Stomach smooth muscle (tissue), 2 donors: ENCODE results near the gene C1orf74.

Experiments used
- H3K27ac ChIP-seq: one replicate; pipeline ENCODE4 v1.7.0; 2013; ENCODE audit warnings: mild to moderate bottlenecking, low read length, inconsistent platforms
- H3K27me3 ChIP-seq, 2 donors: one replicate each; pipeline ENCODE4 v1.7.0; 2013; ENCODE audit warnings: low read length in 2 of 2; ENCODE audit not compliant: insufficient read depth in 2 of 2, control insufficient read depth in 1 of 2
- H3K36me3 ChIP-seq, 2 donors: one replicate each; pipeline ENCODE4 v1.7.0; 2013; ENCODE audit warnings: low read length in 2 of 2; ENCODE audit not compliant: control insufficient read depth in 2 of 2, insufficient read depth in 2 of 2
- H3K4me1 ChIP-seq: one replicate; pipeline ENCODE4 v1.7.0; 2013; ENCODE audit warnings: low read length; ENCODE audit not compliant: control insufficient read depth, insufficient read depth
- H3K4me3 ChIP-seq, 2 donors: one replicate each; pipeline ENCODE4 v1.7.0; 2013; ENCODE audit warnings: low read length in 2 of 2
- H3K9ac ChIP-seq, 2 donors: one replicate each; pipeline ENCODE4 v1.7.0; 2013; ENCODE audit warnings: low read length in 2 of 2, mild to moderate bottlenecking in 1 of 2
- H3K9me3 ChIP-seq, 2 donors: one replicate each; pipeline ENCODE4 v1.7.0; 2013; ENCODE audit warnings: low read length in 2 of 2; ENCODE audit not compliant: control insufficient read depth in 2 of 2
- donor health status: healthy.
- donor health status: Pancreatic carcinoma.

Gene C1orf74

DNA sequence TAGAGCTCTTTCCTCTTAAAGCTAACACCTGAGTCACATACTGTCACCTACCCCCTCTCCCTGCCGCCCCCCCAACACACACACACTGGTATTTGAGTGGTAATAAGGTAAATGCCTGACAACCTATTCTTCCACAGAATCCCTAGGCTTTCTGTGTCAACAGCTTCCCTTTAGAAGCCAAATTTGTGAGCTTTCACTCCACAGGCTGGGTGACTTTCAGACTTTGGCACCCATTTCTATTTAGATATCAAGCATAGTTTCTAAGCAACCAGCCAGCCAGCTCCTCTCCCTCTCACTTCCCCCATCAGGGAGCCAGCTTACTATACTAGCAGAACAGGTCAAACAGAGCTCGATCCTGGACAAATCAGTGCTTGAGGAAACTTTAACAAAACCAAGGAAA is 3.2 kb upstream of the C1orf74 start:
- Histone ChIP-seq H3K9ac (peak overlapping the region; percentile 36 to 69), H3K9me3 (no peaks in the 10 kb centered on the region), H3K4me1 (peaks cover 35% of the 10 kb centered on the region), H3K27me3 (no peaks in the 10 kb centered on the region), H3K36me3 (peaks cover 0 to 2% of the 10 kb centered on the region in 2 donors), H3K4me3 (peak overlapping the region; percentile 18 to 30), H3K27ac (peak overlapping the region; percentile 95)

DNA sequence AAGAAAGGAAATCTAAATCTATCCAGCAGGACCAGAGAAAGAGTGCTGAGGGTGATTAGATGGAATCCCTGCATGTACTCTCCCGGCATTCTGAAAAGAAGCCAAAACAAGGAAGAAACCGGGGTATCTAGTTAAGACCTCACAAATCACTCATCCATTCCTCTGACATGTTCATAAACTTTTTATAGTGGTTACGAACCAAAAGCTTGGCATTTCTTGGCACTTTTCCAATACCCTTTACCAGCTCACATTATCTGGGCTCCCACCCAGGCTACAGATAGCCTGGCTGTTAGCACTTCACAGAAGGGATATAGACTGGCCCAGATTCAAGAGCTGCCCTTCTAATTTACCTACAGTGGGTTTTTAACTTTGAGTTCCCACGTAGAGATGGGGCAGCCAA is 1.8 kb upstream of the C1orf74 start:
- Histone ChIP-seq H3K9ac (no peak overlapping the region), H3K9me3 (no peaks in the 10 kb centered on the region), H3K36me3 (peaks cover 0 to 2% of the 10 kb centered on the region in 2 donors), H3K27ac (peak overlapping the region; percentile 95), H3K4me3 (no peak overlapping the region), H3K4me1 (peaks cover 35% of the 10 kb centered on the region), H3K27me3 (no peaks in the 10 kb centered on the region)

DNA sequence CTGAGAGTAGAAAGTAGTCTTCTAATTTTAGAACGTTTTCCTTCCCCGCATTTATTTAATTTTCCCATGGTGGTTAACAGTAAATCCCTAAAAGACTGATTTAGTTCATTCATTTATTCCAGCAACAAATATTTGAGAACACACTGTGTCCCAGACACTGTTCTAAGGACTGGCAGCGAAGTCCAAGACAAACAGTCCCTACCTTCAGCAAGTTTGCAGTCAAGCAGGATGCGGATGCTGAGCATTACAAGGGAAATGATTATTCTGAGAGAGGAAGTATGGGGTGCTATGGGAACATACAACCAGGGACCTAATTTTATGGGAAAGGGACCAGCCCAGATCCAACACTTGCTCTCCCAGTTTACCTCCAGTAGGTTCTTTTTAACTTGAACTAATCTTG is 1.2 kb upstream of the C1orf74 start:
- Histone ChIP-seq H3K4me3 (no peak overlapping the region), H3K4me1 (peaks cover 35% of the 10 kb centered on the region), H3K9me3 (no peaks in the 10 kb centered on the region), H3K27ac (peak overlapping the region; percentile 95), H3K27me3 (no peaks in the 10 kb centered on the region), H3K9ac (no peak overlapping the region), H3K36me3 (peaks cover 0 to 2% of the 10 kb centered on the region in 2 donors)

DNA sequence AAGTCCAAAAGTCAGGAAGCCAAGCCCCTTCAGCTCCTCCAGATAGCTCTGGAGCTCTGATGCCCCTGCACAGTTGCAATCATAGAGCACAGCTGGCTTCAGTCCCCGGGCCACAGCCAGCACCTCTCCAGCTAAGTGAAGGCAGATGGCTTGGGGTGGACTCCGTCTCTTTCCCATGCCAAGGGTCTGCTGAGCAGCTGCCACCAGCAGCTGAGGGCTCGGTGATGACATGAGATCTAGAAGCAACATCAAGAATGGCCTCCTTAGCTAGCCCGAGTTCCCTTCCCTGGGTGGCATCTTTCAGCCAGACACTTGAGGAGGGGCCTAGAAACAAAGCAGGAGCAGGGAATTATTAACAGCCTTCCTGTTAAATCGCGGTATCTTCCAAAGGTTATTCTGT is 973 bp downstream of the C1orf74 start:
- Histone ChIP-seq H3K4me1 (peaks cover 35% of the 10 kb centered on the region), H3K27ac (no peak overlapping the region), H3K27me3 (no peaks in the 10 kb centered on the region), H3K4me3 (peak overlapping the region; percentile 86 to 90), H3K9ac (peak overlapping the region; percentile 83 to 89), H3K36me3 (peaks cover 0 to 2% of the 10 kb centered on the region in 2 donors), H3K9me3 (no peaks in the 10 kb centered on the region)

DNA sequence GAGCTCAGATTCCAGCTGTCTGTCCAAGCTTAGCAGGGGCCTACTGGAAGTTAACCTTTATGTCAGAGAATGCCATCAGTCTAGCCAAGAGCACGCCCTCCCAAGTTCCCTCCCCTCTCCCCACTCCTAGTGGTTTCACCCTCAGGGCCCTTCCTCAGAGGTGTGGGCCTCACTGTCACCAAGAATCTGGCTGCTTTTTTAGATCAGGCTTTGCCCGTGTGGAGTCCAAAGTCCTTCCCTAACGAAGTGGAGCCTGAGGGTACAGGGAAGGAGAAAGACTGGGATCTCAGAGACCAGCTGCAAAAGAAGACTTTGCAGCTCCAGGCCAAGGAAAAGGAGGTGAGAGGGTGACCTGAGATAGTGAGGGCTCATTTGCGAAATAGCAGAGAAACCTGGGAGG is 4.1 kb downstream of the C1orf74 start:
- Histone ChIP-seq H3K9me3 (no peaks in the 10 kb centered on the region), H3K27ac (no peak overlapping the region), H3K4me1 (peaks cover 19% of the 10 kb centered on the region), H3K27me3 (no peaks in the 10 kb centered on the region), H3K9ac (no peak overlapping the region), H3K4me3 (no peak overlapping the region), H3K36me3 (peaks cover 0 to 2% of the 10 kb centered on the region in 2 donors)

DNA sequence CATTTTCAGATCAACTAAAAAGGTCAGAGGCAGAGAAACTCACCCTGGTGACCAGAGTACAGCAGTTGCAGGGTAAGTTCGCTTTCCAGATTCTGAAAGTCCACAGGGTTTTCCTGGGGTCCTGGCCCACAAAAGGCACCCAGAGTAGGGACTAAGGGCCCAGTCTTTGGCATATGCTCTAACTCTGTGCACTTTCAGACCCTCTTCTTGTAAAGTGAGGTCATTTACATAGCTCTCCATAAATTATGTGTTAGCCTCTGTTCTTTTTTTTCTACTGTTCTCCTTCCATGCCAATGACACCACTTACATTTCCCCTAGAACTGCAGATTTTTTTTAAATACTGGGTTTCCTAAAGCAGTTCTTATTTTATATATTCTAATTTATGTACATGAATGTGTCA is 6.3 kb downstream of the C1orf74 start:
- Histone ChIP-seq H3K27me3 (no peaks in the 10 kb centered on the region), H3K27ac (no peak overlapping the region), H3K9me3 (no peaks in the 10 kb centered on the region), H3K4me3 (no peak overlapping the region), H3K4me1 (peaks cover 4% of the 10 kb centered on the region), H3K9ac (no peak overlapping the region), H3K36me3 (peaks cover 0 to 2% of the 10 kb centered on the region in 2 donors)

DNA sequence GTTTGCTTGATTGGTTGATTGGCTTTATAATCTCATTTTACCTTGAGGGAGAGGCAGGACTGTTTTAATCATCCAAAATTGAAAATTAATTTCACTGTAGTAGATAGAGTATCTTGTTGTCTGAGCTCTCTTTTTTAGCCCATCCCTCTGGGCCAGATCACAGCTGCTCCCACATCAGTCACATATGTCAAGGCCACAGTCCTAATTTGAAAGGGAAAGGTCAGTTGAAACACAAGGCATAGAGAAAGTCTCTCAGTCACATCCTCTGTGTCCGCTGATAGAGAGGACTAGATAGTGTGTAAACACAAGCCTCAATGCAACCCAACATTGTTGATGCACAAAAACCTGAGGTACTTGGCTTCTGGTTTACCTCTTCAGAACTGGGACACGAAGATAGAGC is 6.8 kb downstream of the C1orf74 start:
- Histone ChIP-seq H3K27me3 (no peaks in the 10 kb centered on the region), H3K9ac (no peak overlapping the region), H3K4me3 (no peak overlapping the region), H3K9me3 (no peaks in the 10 kb centered on the region), H3K36me3 (peaks cover 0 to under 1% of the 10 kb centered on the region in 2 donors), H3K27ac (no peak overlapping the region), H3K4me1 (no peaks in the 10 kb centered on the region)

DNA sequence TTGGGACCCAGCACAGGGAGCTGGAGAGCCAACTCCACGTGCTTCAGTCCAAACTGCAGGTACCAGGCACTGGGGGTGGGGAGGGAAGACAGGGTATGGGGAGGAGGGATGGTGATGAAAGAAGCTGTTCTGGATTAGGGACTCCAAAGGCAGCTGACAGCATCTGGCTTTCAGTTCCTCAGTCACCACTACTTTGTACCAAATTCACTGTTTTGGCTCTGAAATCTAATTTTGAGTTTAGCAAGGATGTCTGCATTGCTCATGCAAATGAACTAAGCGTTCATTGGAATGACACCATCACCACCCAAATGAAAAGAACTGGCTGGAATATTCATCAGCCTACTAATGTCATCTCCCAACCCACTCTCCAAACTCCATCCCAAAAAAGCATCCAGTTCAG is 8.7 kb downstream of the C1orf74 start:
- Histone ChIP-seq H3K27ac (no peak overlapping the region), H3K36me3 (no peaks in the 10 kb centered on the region), H3K4me3 (no peak overlapping the region), H3K9ac (no peak overlapping the region), H3K4me1 (peaks cover 13% of the 10 kb centered on the region), H3K9me3 (no peaks in the 10 kb centered on the region), H3K27me3 (no peaks in the 10 kb centered on the region)

DNA sequence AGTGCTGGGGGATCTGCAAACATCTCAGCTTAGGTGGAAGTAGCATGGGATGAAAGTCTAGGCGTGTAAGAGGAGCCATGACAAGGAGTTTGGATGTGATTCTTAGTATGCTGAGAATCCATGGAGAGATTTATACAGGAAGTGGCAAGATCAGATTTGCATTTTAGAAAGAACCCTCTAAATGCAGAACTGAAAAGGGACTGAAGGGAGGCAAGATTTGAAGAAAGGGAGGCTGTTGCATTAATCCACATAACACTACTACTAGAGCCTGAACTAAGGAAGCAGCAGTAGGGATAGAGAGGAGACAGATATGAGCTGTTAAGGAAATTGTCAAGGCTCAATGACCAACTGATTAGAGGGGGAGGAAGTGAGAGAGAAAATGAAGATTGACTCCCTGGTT is 9.8 kb downstream of the C1orf74 start:
- H3K9ac ChIP-seq: no peak overlapping the region
- H3K36me3 ChIP-seq: no peaks in the 10 kb centered on the region
- no peak overlapping the region for H3K4me3 ChIP-seq
- H3K27ac ChIP-seq: no peak overlapping the region
- no peaks in the 10 kb centered on the region for H3K9me3 ChIP-seq
- peaks cover 24% of the 10 kb centered on the region for H3K4me1 ChIP-seq
- H3K27me3 ChIP-seq: no peaks in the 10 kb centered on the region

DNA sequence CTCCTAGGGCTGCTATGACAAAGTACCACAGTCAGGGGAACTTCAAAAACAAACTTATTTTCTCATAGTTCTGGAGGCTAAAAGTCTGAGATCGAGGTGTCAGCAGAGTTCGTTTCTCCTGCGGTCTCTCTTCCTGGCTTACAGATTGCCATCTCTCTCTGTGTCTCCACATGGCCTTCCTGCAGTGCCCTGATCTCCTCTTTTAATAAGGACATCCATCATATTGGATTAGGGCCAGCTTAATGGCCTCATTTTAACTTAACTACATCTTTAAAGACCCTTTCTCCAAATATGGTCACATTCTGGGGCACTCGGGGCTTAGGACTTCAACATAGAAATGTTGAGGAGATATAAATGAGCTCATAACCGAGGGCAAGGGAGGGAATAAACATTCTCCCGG is 12.2 kb downstream of the C1orf74 start:
- no peak overlapping the region for H3K27ac ChIP-seq
- peaks cover 43% of the 10 kb centered on the region for H3K4me1 ChIP-seq
- H3K9ac ChIP-seq: no peak overlapping the region
- H3K36me3 ChIP-seq: no peaks in the 10 kb centered on the region
- H3K4me3 ChIP-seq: no peak overlapping the region
- no peaks in the 10 kb centered on the region for H3K9me3 ChIP-seq
- no peaks in the 10 kb centered on the region for H3K27me3 ChIP-seq

DNA sequence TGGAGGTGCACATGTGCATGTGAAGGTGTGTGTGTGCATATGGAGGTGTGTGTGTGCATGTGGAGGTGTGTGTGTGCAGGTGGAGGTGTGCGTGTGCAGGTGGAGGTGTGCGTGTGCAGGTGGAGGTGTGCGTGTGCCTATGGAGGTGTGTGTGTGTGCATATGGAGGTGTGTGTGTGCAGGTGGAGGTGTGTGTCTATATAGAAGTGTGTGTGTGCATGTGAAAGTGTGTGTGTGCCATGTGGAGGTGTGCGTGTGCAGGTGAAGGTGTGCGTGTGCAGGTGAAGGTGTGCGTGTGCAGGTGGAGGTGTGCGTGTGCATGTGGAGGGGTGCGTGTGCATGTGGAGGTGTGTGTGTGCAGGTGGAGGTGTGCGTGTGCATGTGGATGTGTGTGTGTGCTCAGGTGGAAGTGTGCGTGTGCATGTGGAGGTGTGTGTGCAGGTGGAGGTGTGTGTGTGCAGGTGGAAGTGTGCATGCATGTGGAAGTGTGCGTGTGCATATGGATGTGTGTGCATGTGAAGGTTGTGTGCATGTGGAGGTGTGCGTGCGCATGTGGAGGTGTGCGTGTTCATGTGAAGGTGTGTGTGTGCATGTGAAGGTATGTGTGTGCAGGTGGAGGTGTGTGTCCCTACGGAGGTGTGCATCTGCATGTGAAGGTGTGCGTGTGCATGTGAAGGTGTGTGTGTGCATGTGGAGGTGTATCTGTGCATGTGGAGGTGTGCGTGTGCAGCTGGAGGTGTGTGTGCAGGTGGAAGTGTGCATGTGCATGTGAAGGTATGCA is 13.5 kb downstream of the C1orf74 start:
- Histone ChIP-seq H3K9ac (no peak overlapping the region), H3K36me3 (no peaks in the 10 kb centered on the region)

More for the DNA sequence above, 13.5 kb downstream of the C1orf74 start:
- Histone ChIP-seq H3K27ac (no peak overlapping the region), H3K4me3 (peak overlapping the region; percentile 10 to 54), H3K9me3 (no peaks in the 10 kb centered on the region), H3K4me1 (peaks cover 43% of the 10 kb centered on the region), H3K27me3 (no peaks in the 10 kb centered on the region)
